A549 (cell line): ENCODE data around the gene BBS9. TPM values are rescaled to one million over a fixed set of nuclear protein-coding genes. Genes with fewer than 3 reads are reported as not detected.

Experiments used
- ATAC-seq, 2 experiments: fragments of 200-7000 bp in 1 of 2; fragments of >200 bp in 1 of 2; cut with Nextera tagmentation in 1 of 2; cut with Tn5 transposase in 1 of 2; 3 replicates each; pipeline versions ENCODE4 v1.8.0 to v1.9.1; 2018 to 2020; ENCODE audit warnings: mild to moderate bottlenecking in 1 of 2, moderate library complexity in 1 of 2
- CTCF ChIA-PET: fragments of 300-600 bp; sonication (Branson Sonifier 250); formaldehyde crosslinking; extraction: SDS; loops from one replicate; lab custom pipeline; 2021; ENCODE audit warnings: antibody characterized with exemption, inconsistent platforms; lab: Yijun Ruan, JAX
- POLR2A ChIA-PET: fragments of 350-600 bp; formaldehyde crosslinking; extraction: SDS; loops from one replicate; lab custom pipeline; 2021; ENCODE audit warnings: antibody characterized with exemption, inconsistent platforms; lab: Yijun Ruan, JAX
- DNase-seq, 2 experiments: peaks; one replicate each; pipeline versions ENCODE4 v3.0.0 to v3.0.0-alpha.2; 2011 to 2016; ENCODE audit warnings: low read depth in 1 of 2, low spot score in 1 of 2
- FAIRE-seq: peaks from 2 replicates; lab custom pipeline; 2011; peaks lifted over from hg19 to GRCh38; lab: Jason Lieb, UNC
- H3K27ac ChIP-seq, 2 experiments: fragments of >200 bp; sonication (Bioruptor Twin); formaldehyde crosslinking; 3 replicates each; pipeline ENCODE4 v1.5.1; 2016 to 2017
- H3K4me1 ChIP-seq: fragments of >200 bp; sonication (Bioruptor Twin); formaldehyde crosslinking; 3 replicates; pipeline ENCODE4 v1.6.1; 2016
- H3K4me2 ChIP-seq: fragments of >200 bp; sonication (Bioruptor Twin); formaldehyde crosslinking; 3 replicates; pipeline ENCODE4 v1.6.1; 2016
- H3K4me3 ChIP-seq: fragments of >200 bp; sonication (Bioruptor Twin); formaldehyde crosslinking; 3 replicates; pipeline ENCODE4 v1.5.1; 2016
- H3K9me3 ChIP-seq: fragments of >200 bp; sonication (Bioruptor Twin); formaldehyde crosslinking; 3 replicates; pipeline ENCODE4 v1.6.1; 2016
- ATOH8 ChIP-seq: fragments of 250-450 bp; sonication (Bioruptor Pico); IDR thresholded peaks from 2 replicates; pipeline ENCODE4 v1.5.0; 2020; ENCODE audit warnings: low read depth, mild to moderate bottlenecking, moderate library complexity
- BCL3 ChIP-seq: fragments of >200 bp; sonication (Bioruptor Twin); formaldehyde crosslinking; IDR thresholded peaks from 3 replicates; pipeline ENCODE4 v1.6.1; 2016
- BHLHE40 ChIP-seq: IDR thresholded peaks from 2 replicates; pipeline ENCODE4 v1.6.1; 2012; ENCODE audit warnings: low read depth, low read length, inconsistent platforms
- CHD2 ChIP-seq: fragments of 150-350 bp; IDR thresholded peaks from 2 replicates; pipeline ENCODE4 v1.6.1; 2014; ENCODE audit warnings: low read length; ENCODE audit not compliant: partially characterized antibody
- CHD4 ChIP-seq: fragments of 200-600 bp; sonication (generic); IDR thresholded peaks from 2 replicates; pipeline ENCODE4 v1.6.1; 2016; ENCODE audit warnings: antibody characterized with exemption, mild to moderate bottlenecking, borderline replicate concordance
- CTCF ChIP-seq: fragments of >200 bp; sonication (Bioruptor Twin); formaldehyde crosslinking; IDR thresholded peaks from 3 replicates; pipeline ENCODE4 v1.5.1; 2016
- FOSB ChIP-seq: fragments of 250-450 bp; sonication (Bioruptor Pico); IDR thresholded peaks from 2 replicates; pipeline ENCODE4 v1.5.0; 2020; ENCODE audit warnings: mild to moderate bottlenecking, moderate library complexity
- FOSL2 ChIP-seq, 2 experiments: fragments of 450-650 bp in 1 of 2; fragments of >200 bp in 1 of 2; sonication (Bioruptor Twin) in 1 of 2; formaldehyde crosslinking; IDR thresholded peaks; 2 replicates each; pipeline versions ENCODE4 v1.5.0 to v1.6.1; 2016 to 2020; ENCODE audit warnings: mild to moderate bottlenecking in 1 of 2, moderate library complexity in 1 of 2
- GATA3 ChIP-seq: IDR thresholded peaks from 2 replicates; pipeline ENCODE4 v1.6.1; 2012; ENCODE audit warnings: borderline replicate concordance
- HDAC2 ChIP-seq: fragments of 200-600 bp; sonication (generic); IDR thresholded peaks from 2 replicates; pipeline ENCODE4 v1.6.1; 2016
- JUN ChIP-seq, 2 experiments: fragments of >200 bp; sonication (Bioruptor Twin); formaldehyde crosslinking; IDR thresholded peaks; 2 replicates in 1 of 2; 3 replicates in 1 of 2; pipeline ENCODE4 v1.6.1; 2016 to 2017
- JUNB ChIP-seq: fragments of >200 bp; sonication (Bioruptor Twin); formaldehyde crosslinking; IDR thresholded peaks from 2 replicates; pipeline ENCODE4 v1.6.1; 2016
- MAZ ChIP-seq: fragments of 150-350 bp; IDR thresholded peaks from 2 replicates; pipeline ENCODE4 v1.6.1; 2014; ENCODE audit warnings: antibody characterized with exemption, low read depth, low read length, borderline replicate concordance
- POLR2A ChIP-seq: IDR thresholded peaks from 2 replicates; pipeline ENCODE4 v1.6.1; 2012; ENCODE audit warnings: mild to moderate bottlenecking, low read length
- RAD21 ChIP-seq, 2 experiments: fragments of >200 bp in 1 of 2; sonication (Bioruptor Twin) in 1 of 2; formaldehyde crosslinking in 1 of 2; IDR thresholded peaks in 1 of 2; conservative IDR thresholded peaks in 1 of 2; 2 replicates in 1 of 2; 3 replicates in 1 of 2; pipeline ENCODE4 v1.6.1; 2012 to 2018; ENCODE audit warnings: inconsistent platforms in 1 of 2
- RCOR1 ChIP-seq: fragments of 150-350 bp; IDR thresholded peaks from 2 replicates; pipeline ENCODE4 v1.6.1; 2014; ENCODE audit warnings: antibody characterized with exemption, low read length, low read depth
- REST ChIP-seq: fragments of 200-600 bp; sonication (generic); IDR thresholded peaks from 2 replicates; pipeline ENCODE4 v1.6.1; 2016; ENCODE audit warnings: antibody characterized with exemption, mild to moderate bottlenecking, moderate library complexity
- RFX5 ChIP-seq: fragments of 450-650 bp; IDR thresholded peaks from 2 replicates; pipeline ENCODE4 v1.7.1; 2014; ENCODE audit warnings: antibody characterized with exemption, mild to moderate bottlenecking, moderate library complexity
- SMC3 ChIP-seq: fragments of >200 bp; sonication (Bioruptor Twin); formaldehyde crosslinking; IDR thresholded peaks from 3 replicates; pipeline ENCODE4 v1.6.1; 2018; ENCODE audit warnings: inconsistent platforms
- WGBS: methylation state at CpG from one replicate; pipeline ENCODE4 v1.1.6; 2017; ENCODE audit errors: missing lambda C conversion rate; 5-methylcytosine and 5-hydroxymethylcytosine counted together
- polyA plus RNA-seq, 4 experiments: library from polyadenylated mRNA; depleted of rRNA in 3 of 4; stranded (reverse); fragments of >200 nt; fragmentation: RNase III in 1 of 4; extraction: RNeasy Plus Mini Kit Qiagen cat#74134 plus additional on column Dnase treatment in 1 of 4; gene quantifications; 2 replicates in 3 of 4; 3 replicates in 1 of 4; pipeline ENCODE4 v1.2.3, GENCODE V29; 2011 to 2017

Gene BBS9
- polyA plus RNA-seq, 2 of the 4 experiments (the other 2 are of a cell fraction): 8.3 to 9.1 TPM

GRCh38 chr7:33639552-33640197 lies 510.3 kb downstream of the BBS9 start:
- no peak for FAIRE-seq
- Histone ChIP-seq H3K27ac (no peak overlapping the region), H3K4me1 (no peaks in the 10 kb centered on the region), H3K4me2 (no peak overlapping the region), H3K9me3 (no peaks in the 10 kb centered on the region), H3K4me3 (no peak overlapping the region)
- no peak for ATAC-seq
- TF ChIP-seq RFX5 (no peak), POLR2A (no peak), JUNB (no peak), HDAC2 (no peak), GATA3 (no peak), RCOR1 (no peak), ATOH8 (CRISPR knock-in tag) (no peak), JUN (IDR thresholded peaks at IDR 0.05) (no peak), CHD4 (no peak), BHLHE40 (no peak), CTCF (no peak), REST (no peak), RAD21 (conservative IDR thresholded peaks at IDR 0.05 in 1 of 2, IDR thresholded peaks at IDR 0.05 in 1 of 2) (no peak)
- 71% methylated on average over 10 of the region's 10 CpGs for WGBS
- no peak for DNase-seq
- POLR2A ChIA-PET: no interaction called here
- CTCF ChIA-PET: no interaction called here

- whole genome bisulfite sequencing: 30% methylated on average over 3 of the region's 3 CpGs
- DNase-seq: no peak
- Histone ChIP-seq H3K4me1 (no peaks in the 10 kb centered on the region), H3K9me3 (no peaks in the 10 kb centered on the region), H3K4me2 (no peak overlapping the region), H3K27ac (no peak overlapping the region), H3K4me3 (no peak overlapping the region)
- no peak for TF ChIP-seq ATOH8 (CRISPR knock-in tag)
- TF ChIP-seq BHLHE40: no peak
- no peak for TF ChIP-seq FOSL2 (IDR thresholded peaks at IDR 0.05)
- no peak for TF ChIP-seq FOSL2 (CRISPR knock-in tag; IDR thresholded peaks at IDR 0.05)
- TF ChIP-seq BCL3: no peak
- TF ChIP-seq SMC3: no peak
- TF ChIP-seq POLR2A: no peak
- no peak for TF ChIP-seq MAZ
- no peak for TF ChIP-seq FOSB (CRISPR knock-in tag)
- TF ChIP-seq CHD2: no peak
- FAIRE-seq: no peak
- ChIA-PET POLR2A (no interaction called here), CTCF (no interaction called here)
- ATAC-seq: no peak
Measured at GRCh38 chr7:33640741-33641140, 511.4 kb downstream of the BBS9 start.
